Stimulated activated CD8-positive, alpha-beta memory T cell treated with anti-CD3 and anti-CD28 coated beads, Interleukin-12 subunit alpha, Interleukin-12 subunit beta, amount 100 ng/mL, for 24 hours (primary cell): ENCODE results near the gene CIB1.

ENCODE experiments used
- DNase-seq: peaks from one replicate; pipeline ENCODE4 v3.0.0-alpha.2; 2020; ENCODE audit errors: extremely low read depth

The CIB1 gene

DNA sequence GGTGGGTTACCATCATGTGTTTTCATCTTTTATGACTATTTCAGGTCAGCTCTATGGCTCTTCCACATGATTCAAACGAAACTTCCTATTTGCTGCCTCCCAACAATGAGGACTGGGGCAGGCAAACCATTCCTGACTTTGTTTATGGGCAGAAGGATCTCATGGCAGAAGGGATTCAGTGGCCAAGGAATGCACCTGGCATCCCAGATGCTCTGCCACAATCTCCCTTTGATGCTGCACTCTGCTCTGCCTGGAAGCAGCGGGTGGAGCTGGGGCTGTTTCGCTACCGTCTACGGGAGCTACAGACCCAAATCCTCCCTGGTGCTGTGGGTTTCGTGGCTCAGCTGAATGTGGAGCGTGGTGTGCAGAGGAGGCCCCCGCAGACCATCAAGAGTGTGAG, 7.1 kb upstream of the CIB1 start:
- DNase-seq: no peak

DNA sequence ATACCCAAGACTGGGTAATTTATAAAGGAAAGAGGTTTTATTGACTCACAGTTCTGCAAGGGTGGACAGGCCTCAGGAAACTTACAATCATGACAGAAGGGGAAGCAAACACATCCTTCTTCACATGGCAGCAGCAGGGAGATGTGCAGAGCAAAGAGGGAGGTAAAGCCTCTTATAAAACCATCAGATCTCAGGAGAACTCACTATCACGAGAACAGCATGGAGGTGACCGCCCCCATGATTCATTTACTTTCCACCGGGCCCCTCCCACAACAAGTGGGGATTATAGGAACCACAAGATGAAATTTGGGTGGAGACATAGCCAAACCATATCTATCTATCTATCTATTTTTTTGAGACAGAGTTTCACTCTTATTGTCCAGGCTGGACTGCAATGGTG, 5.6 kb upstream of the CIB1 start:
- no peak for DNase-seq

DNA sequence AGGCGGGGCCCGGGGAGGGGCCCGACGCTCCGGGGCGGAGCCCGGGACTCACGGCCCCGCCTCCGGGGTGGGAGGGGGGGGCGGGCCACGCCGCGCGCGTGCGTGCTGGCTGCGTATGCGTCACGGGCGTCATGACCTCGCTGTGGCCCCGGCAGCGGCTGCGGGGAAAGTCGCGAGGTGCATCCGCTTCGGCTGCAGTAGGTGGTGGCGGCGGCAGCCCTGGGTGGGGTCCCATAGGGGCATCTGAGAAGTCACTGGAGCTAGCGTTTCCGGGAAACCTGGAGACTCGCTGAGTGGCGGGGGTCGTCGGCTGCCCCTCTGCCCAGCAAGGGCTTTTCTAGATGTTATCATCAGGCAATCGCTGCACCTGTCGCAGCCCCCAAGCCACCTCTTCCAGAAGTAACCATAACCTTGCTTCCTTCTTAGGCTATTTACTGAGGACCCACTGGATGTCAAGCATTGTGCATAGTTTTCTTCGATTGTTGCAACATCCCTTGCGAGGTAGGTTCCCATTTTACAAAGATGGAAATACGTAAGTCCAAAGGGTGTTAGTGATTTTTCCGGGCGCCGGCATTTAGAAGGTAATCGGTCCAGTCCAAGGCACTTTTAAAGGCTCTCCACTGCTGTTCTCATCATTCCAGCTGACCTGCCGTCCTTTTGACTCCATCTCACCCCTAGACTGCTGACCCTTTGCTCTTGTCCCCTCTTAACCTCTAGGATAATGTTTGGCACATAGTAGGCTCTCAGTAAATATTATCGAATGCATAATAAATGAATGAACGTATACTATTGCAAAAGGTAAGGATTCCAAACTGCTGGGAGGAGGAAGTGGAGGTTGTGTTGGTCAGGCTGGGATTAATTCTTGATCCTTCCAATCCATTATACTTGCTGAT, 601 bp upstream of the CIB1 start, which contains the start of gene GDPGP1:
Gene GDPGP1, plus strand, starts transcription at position 114 of the 893 bp plus-strand sequence. CDS start 6,700 bp downstream, outside the sequence.
- DNase-seq: no peak

DNA sequence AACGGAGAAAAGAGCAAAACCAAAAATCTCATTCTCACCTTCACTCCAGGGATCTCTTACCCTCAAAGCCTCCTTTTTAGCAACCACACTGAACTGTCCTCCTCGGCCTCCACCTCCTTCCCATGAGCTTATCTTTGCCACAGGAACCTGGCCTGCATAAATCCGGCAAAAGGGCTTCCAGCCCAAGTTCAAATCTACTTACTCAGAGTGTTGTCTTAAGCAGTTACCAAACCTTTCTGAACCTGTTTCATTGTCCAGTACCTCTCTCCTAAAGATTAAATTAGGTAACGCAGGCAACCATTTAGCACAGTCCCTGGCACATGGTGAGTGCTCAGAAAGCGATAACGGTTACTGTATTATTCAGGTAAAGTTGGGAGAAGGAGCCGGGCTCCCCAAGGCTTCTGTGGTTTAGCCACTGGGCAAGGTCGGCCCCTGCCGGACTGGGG, 777 bp downstream of the CIB1 start:
- no peak for DNase-seq

DNA sequence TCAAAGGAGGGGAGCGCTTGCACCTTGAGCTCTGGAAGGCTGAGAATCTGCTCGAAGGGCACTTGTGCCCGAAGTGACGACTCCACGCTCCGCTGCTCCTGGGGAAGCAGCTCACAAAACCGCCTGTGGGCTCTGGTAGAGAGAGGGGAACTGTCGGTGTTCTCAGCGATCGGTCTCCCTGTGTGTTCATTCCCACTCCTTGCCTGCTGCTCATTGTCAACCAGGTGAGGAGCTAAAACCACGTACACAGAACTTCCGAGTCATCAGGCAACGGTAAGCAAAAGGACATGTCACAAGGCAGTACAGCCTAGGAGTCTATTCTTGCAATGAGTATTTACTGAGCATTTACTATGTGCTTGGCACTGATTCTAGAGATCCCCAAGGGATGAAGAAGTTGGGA, 1.5 kb downstream of the CIB1 start:
- no peak for DNase-seq

DNA sequence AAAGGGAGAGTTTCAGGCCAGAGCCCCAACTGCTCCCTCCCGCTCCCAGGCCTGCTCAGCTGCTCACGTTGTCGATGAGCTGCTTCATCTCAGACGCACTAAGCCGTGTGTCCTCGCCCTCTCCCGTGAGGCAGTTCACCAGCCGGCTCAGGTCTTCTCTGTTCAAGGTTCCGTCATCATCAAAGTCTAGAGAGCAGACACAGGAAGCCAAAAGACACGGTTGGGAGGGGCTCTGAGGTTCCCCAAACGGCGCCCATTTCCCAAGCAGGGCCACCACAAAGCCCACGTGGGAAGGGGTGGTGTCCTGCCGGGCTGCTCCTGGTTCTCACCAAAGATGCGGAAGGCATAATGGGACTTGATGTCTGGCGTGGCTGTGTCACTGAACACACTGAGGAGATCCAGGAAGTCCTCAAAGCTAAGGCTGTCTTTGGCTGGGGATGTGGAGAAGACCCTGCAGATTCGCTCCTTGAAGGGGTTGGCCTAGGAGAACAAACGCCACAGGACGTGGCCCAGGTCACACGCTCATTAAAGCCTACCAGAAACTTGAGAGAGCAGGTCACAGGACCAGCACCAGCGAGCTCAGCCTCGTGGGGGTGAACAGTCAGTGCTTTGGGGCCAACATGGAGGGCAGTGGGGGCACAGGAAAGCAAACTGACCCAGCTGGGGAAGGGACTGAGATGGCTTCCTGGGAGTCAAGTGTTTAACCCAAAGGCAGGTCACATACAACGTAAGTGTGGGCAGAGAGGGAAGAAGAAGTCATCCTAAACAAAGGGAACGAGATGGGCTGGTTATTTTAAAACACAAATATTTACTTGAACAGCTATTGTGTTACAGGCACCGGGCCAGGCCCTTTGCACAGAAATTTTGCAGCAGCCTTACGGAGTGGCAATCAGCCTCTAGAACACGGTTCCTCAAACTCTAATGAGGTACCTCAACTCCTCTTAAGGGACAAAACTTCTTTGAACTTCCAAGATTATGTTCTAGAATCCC, 2.4 kb downstream of the CIB1 start:
- peak; percentile 36 for DNase-seq

DNA sequence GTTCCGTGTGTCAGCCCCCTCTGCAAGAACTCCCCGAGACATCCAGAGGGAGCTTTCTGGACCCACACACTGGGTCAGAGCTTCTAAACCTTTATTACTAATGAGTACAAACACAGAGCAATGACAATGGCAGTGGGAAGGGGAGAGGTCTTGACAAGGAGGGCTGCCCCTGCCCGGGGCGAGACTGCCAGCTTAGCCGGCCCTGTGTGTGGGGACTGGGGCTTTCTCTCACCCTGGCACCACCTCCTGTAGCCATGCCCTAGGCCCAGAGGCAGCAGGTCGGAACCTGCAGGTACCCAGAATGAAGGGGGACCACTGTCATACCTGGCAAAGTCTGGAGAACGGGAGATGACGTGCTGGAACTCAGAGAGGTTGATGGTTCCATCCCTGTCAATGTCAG, 3.1 kb downstream of the CIB1 start:
- DNase-seq: no peak

DNA sequence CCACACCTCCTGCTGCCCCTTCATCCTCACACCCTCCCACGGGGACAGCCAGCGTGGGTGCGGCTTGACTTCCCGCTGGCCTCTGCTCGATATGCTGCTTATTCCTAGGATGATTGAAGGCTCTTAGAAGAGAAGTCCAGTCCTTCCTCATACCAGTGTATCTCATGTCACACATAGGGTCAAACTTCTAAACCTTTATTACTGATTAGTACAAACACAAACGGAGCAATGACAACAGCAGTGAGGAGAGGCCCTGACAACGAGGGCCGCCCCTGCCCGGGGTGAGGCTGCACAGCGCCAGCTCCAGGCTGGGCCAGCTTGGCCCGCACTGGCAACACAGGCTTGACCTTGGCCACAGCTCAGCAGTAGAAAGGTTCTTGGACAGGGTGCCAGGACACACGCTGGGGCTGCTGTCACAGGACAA, 3.7 kb downstream of the CIB1 start:
- DNase-seq: no peak

DNA sequence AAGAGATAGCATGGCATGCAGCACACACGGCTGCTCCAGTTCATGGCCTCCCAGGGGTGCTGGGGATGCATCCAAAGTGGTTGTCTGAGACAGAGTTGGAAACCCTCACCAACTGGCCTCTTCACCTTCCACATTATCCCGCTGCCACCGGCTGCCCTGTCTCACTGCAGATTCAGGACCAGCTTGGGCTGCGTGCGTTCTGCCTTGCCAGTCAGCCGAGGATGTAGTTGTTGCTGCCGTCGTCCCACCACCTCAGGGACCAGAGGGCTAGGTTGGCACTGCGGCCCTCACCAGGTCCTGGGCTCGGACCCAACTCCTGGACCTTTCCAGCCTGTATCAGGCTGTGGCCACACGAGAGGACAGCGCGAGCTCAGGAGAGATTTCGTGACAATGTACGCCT, 4.8 kb downstream of the CIB1 start:
- DNase-seq: no peak

DNA sequence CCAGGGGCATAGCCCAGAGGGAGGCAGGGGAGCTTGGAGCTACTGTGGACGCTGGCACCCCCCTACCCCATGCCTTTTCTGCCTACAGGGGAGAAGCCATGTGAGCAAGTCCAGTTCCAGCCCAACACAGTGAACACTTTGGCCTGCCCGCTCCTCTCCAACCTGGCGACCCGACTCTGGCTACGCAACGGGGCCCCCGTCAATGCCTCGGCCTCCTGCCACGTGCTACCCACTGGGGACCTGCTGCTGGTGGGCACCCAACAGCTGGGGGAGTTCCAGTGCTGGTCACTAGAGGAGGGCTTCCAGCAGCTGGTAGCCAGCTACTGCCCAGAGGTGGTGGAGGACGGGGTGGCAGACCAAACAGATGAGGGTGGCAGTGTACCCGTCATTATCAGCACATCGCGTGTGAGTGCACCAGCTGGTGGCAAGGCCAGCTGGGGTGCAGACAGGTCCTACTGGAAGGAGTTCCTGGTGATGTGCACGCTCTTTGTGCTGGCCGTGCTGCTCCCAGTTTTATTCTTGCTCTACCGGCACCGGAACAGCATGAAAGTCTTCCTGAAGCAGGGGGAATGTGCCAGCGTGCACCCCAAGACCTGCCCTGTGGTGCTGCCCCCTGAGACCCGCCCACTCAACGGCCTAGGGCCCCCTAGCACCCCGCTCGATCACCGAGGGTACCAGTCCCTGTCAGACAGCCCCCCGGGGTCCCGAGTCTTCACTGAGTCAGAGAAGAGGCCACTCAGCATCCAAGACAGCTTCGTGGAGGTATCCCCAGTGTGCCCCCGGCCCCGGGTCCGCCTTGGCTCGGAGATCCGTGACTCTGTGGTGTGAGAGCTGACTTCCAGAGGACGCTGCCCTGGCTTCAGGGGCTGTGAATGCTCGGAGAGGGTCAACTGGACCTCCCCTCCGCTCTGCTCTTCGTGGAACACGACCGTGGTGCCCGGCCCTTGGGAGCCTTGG, 5.6 kb downstream of the CIB1 start:
- no peak for DNase-seq

DNA sequence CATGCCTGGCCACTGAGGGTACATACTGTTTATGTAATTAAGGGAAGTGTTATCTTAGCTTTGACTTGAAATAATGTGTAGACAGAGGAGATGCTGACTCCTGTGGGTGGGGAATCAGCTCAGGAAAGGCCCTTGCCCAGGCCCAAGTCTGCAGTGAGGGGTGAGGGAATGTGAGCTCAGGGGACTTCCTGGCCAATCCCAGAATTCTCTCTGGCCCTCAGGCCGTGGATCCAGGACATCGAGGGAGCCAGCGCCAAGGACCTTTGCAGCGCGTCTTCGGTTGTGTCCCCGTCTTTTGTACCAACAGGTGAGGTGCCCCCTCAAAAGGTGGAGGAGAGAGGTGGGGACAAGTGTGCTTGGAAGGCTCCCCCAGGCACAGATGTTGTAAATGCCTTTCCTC, 6.4 kb downstream of the CIB1 start:
- no peak for DNase-seq

DNA sequence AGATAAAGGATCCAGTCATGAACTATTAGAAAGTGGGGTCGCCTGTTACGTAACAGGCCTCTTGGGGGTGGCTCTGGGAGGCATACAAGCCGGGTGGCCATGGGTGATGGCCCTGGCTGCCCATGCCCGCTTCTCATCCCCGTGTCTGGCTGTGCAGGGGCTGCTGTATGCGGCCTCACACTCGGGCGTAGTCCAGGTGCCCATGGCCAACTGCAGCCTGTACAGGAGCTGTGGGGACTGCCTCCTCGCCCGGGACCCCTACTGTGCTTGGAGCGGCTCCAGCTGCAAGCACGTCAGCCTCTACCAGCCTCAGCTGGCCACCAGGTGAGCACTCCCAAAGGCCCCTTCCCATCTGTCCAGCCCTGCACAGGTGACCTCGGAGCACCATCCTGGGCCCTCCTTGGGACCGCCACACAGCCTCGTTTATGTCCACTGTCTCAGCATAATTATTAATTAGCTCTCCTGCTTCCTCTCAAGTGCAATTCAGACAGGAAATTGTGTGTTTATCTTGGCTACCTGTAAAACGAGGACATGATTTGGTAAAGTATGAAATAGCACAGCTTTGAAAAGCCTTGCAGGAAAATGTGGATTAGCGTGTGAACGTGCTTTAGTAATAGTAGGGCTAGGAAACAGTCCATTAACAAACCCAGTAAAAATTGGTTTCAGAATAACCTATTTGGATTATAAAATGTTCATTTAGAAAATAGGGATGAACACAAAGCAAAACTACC, 8.1 kb downstream of the CIB1 start:
- DNase-seq: no peak

DNA sequence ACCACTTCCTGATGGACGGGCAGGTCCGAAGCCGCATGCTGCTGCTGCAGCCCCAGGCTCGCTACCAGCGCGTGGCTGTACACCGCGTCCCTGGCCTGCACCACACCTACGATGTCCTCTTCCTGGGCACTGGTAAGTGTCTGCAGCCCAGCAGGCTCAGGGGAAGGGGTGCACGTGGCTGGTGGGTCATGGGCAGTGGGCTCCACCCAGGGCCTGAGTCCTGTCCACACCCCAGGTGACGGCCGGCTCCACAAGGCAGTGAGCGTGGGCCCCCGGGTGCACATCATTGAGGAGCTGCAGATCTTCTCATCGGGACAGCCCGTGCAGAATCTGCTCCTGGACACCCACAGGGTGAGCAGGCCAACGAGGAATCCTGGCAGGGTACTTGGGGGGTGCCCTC, 8.7 kb downstream of the CIB1 start:
- no peak for DNase-seq

DNA sequence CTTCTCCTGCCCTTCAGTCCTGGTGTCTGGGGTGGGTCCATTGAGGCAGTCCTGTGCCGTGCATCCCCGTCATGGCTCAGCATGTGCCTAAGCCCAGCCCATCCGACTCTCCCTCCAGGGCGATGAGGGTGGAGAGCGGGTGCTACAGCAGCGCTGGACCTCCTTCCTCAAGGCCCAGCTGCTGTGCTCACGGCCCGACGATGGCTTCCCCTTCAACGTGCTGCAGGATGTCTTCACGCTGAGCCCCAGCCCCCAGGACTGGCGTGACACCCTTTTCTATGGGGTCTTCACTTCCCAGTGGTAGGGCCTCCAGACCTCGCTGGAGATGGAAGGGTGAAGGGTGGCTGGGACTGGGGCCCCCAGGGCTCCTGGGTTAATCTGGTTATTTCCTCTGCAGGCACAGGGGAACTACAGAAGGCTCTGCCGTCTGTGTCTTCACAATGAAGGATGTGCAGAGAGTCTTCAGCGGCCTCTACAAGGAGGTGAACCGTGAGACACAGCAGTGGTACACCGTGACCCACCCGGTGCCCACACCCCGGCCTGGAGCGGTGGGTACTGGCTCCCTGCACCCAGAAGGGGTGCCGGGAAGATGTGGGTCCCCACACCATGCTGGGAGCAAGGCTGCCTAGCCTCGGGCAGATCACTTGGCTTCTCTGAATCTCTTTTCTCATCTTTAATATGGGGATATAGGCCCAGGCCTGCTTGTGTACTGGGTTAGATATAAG, 10.1 kb downstream of the CIB1 start:
- DNase-seq: no peak

DNA sequence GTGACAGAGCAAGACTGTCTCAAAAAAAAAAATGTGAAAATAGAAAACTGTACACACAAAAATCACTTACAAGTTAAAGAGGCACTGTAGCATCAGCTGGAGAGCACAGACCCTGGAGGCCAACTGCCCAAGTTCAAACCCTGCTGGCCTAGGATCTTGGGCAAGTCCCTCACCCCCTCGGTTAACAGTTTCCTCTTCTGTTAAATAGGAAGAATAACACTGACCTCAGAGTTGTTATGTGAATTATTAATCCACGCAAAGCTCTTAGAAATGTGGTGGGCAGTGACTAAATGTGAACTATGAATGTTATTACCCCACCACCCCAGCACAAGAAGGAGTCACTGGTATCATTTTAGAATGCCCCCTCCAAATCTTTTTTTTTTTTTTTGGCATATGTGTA, 11.2 kb downstream of the CIB1 start:
- DNase-seq: no peak

DNA sequence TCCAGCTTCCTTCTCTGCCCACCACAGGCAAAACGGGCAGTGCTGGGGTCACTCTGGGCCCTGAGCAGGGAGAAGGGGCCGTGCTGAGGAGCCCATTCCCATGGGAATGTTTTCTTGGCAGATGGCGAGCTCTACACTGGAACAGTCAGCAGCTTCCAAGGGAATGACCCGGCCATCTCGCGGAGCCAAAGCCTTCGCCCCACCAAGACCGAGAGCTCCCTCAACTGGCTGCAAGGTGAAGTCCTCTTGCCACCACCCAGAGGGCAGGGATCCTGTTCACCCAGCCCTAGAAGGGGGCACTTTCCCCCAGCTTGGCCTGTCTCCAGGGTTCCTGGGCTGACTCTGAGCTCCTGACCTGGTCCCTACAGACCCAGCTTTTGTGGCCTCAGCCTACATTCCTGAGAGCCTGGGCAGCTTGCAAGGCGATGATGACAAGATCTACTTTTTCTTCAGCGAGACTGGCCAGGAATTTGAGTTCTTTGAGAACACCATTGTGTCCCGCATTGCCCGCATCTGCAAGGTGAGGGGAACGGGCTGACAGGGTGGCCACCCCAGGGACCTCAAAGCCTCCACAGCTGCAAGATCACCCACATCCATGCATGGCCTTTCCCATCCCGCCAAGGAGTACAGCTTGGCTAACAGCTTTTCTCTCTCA, 12.4 kb downstream of the CIB1 start:
- no peak for DNase-seq

DNA sequence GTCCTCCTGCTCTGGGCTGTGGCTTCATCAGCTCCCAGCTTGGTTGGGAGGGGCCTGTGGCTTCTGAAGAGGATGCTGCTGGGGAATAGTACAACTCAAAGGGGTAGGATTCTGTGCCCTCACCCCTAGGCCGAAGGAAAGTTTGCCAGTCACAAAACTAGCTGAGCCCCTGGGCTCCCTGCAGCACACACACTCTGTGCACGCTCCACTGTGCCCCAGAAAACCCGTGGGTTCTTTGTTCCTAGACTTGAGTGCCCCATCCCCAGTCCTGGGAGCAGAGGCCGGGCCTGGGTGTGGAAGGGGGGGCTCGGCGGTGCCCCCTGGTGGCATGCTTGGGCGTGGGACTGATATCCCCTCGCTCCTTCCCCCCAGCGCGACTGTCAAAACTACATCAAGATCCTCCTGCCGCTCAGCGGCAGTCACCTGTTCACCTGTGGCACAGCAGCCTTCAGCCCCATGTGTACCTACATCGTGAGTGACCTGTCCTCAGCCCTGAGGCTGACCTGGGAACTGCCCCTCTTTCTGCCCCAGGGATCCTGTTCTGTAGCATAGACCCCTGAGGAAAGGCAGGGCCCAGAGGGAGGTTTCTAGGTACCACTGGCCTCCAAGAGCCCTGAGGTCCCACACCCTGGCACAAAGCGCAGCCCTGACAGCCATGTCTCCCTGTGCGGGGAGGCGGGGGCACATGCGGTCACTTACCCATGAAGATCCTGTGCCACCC, 14.2 kb downstream of the CIB1 start:
- DNase-seq: no peak

DNA sequence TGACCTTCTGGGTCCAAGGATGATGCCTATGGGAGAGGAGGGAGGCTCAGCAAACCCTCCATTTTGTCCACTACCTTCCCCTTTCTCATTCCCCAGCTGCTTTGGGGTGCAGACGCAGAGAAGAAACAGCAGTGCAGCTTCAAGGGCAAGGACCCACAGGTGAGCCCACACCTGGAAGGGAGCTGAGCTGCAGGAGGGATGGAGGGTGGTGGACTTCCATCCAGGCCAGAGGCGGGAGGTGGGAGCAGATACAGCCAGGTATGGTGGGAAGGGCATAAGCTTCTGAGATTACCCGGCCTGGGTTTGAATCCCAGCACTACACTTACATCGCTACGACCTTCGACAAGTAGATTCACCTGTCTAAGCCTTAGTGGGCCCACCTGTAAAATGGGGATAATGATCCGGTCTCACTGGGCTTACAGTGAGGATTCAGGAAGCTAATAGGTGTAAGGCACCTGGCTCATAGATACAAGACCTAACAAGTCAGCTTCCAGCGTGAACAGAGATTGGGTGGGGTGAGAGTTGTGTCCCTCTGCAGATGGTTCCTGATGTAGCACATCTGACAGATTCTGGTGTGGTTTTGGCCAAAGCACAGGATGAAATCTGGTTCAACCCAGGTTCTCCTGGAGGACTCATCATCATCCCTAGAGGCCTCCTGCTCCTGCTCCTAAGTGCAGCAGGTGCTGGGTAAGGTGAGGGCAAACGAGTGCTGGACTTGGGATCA, 15.9 kb downstream of the CIB1 start:
- no peak for DNase-seq
